HG02610 (cell line): Measurements from ENCODE around the gene DHRS13.
A peak's percentile ranks its signal among the peaks of the same experiment; 100 is the strongest.
"Not testable (repeated sequence)": the region's sequence is repeated elsewhere in the genome, so short reads cannot be mapped to it uniquely, and the experiment has no call there.

Experiments used
- ATAC-seq: cut with Tn5 transposase; IDR thresholded peaks from one replicate; pipeline ENCODE4 v1.9.1; 2021; ENCODE audit warnings: mild to moderate bottlenecking, moderate library complexity; ENCODE audit not compliant: unreplicated experiment

DHRS13 gene

DNA sequence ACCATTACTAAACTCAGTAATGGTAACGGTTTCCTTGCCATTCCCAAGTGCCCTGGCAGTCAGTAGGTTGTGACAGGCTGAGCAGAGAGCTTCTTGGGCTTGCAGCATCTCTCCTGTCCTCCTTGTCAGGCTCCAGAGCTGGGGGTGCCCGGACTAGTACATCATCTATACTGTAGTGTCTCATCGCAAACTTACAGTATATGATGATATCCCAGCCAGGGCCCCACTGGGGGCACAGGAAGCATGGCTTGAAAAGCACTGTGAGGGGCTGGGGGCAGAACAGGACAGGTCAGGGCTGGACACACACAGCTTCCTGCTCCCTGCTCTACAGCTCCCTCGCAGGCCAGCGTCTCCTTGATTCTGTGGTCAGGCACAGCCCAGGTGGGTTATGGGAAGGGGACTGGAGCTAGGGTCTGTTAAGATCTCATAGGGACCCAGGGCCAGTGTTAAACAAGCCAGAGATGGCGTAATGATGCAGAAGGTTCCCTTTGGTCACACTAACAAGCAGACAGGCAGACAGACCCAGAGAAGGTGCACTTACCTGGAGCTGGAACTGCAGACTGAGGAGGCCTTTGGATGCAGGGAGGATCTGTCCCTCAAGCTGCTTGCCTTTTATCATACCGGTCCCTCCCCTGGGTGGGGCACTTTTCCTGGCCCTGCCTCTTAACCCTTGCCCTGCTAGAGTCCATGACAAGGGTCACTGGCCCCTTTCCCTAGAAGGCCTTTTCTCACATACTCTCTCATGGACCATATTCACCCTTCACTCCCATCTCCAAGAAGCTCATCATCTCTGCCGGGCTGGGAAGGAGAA is 41.3 kb downstream of the DHRS13 start:
- no peak for ATAC-seq

DNA sequence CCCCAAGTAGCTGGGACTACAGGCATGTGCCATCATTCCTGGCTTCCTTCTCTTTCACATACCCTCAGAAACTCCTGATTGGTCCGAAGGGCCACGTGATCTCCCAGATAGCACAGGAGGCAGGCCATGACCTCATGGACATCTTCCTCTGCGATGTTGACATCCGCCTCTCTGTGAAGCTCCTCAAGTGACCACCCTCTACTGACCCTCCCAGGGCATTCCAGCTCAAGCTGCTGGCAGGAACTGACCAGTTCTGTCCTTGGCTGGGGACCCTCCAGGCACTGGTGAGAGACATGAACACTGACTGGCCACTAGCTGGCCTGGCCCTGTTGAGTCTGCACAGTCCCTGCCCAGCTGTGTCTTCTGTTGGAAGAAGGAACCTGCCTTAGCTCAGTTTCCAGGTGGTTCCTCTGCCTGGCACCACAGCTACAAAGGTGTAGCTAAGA is 42.5 kb downstream of the DHRS13 start:
- no peak for ATAC-seq

DNA sequence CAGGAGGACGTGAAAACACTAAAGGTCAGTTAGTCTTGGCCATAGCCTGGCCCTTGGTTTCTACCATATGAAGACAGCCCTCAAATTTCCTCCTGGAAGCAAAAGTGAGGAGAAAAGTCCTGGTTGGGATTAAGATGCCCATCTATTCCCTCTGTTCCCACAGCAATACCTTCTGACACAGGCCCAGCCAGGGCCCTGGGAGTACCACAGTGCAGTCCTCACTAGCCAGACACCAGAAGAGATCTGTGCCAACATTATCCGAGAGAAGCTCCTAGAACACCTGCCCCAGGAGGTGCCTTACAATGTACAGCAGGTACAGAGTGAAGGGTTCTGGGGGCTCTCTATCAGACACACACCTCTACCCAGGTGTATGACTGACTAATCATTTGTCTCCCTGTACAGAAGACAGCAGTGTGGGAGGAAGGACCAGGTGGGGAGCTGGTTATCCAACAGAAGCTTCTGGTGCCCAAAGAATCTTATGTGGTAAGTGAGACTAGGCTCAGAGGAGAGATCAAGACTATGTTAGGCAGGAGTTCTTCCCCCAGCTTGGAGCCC is 44.0 kb downstream of the DHRS13 start:
- ATAC-seq: no peak

DNA sequence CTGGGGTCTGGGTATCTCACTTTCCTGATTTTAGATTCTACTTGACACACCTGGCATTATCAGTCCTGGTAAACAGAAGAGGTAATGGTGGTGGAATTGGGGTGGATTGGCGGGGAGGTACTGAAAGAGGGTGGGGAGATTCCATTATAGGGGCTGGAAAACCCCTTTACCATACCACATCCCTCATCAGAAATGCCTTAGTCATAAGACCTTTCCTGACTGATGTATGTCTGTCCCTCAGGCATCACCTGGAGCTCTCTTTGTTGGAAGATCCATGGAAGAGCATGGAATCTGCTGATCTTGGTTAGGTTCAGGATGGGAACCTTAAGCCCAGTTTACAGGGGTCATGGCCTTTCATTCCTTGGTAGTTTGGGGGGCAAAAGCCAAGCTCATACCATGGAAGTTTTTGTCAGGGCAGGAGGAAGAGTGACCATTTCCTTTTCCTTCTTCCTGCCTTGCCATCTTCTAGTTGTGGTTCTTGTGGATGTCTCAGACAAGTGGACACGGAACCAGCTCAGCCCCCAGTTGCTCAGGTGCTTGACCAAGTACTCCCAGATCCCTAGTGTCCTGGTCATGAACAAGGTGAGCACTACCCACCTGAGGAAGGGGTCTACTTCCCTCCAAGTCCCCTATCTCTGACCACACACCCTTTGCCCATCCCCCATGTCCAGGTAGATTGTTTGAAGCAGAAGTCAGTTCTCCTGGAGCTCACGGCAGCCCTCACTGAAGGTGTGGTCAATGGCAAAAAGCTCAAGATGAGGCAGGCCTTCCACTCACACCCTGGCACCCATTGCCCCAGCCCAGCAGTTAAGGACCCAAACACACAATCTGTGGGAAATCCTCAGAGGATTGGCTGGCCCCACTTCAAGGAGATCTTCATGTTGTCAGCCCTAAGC is 44.7 kb downstream of the DHRS13 start:
- no peak for ATAC-seq

- ATAC-seq: no peak
Measured at GRCh38 chr17:28856028-28856574, 46.8 kb downstream of the DHRS13 start.

- ATAC-seq: no peak
Measured at GRCh38 chr17:28855336-28855679, 47.6 kb downstream of the DHRS13 start.

GRCh38 chr17:28854457-28855335 is 48.2 kb downstream of the DHRS13 start, which contains the start of gene ERAL1:
Gene ERAL1 (plus strand): TSS chr17:28855016. CDS start chr17:28855035, 19 bp downstream.
- ATAC-seq: peak; percentile 95

DNA sequence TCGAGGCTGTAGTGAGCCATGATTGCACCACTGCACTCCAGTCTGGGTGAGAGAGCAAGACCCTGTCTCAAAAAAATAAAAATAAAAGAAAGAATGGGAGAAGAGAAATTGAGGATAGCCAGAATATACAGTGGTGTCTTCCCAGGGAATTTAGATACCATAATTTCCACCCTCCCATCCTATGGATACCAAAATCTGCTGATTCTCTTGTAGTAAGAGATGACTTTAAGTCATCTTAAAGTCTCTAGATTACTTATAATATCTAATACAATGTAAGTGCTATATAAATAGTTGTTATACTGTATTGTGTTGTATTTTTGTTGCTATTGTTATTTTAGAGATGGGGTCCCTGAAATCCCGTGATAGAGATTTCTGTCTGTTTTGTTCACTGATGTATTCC is 49.6 kb downstream of the DHRS13 start:
- no peak for ATAC-seq

DNA sequence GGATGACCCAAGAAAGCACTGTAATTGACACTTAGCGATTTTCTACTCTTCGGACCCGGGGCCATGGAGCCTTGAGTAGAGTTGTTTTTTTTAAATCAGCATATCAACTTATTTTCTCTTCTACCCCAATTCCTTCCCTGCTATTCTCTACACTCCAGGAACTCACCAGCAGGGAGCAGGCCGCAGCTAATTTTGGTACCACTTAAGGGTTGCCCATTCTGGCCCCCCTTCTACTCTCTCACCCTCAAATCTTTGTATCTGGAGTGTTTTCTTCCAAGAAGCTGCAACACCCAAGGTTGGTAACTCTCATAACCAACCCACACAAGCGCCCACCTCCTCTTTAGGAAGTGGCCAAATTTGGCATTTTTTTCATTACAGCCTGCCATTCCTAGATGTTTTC is 53.6 kb downstream of the DHRS13 start:
- no peak for ATAC-seq

DNA sequence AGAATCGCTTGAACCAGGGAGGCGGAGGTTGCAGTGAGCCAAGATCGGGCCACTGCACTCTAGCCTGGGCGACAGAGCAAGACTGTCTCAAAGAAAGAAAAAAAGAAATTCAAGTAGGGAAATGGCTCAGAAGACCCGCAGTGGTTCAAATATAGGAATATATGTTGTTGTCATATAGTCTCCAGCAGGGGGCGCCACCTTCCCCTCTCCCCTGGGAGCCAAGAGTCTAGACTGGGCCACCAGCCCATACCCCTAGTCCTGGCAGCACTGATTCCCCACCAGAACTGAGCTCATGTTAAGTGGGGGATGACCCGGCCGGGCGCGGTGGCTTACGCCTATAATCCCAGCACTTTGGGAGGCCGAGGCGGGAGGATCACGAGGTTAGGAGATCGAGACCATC is 54.2 kb downstream of the DHRS13 start:
- ATAC-seq: not testable (repeated sequence)
